Measurements from ENCODE around the gene AGRN. TPM values are rescaled to one million over a fixed set of nuclear protein-coding genes. Genes with fewer than 3 reads are reported as not detected.
"Not testable (repeated sequence)": the region's sequence is repeated elsewhere in the genome, so short reads cannot be mapped to it uniquely, and the experiment has no call there.

AGRN gene
- total and polyA plus RNA-seq, 8 donors, result 96.8 to 208 (median 149) TPM

DNA sequence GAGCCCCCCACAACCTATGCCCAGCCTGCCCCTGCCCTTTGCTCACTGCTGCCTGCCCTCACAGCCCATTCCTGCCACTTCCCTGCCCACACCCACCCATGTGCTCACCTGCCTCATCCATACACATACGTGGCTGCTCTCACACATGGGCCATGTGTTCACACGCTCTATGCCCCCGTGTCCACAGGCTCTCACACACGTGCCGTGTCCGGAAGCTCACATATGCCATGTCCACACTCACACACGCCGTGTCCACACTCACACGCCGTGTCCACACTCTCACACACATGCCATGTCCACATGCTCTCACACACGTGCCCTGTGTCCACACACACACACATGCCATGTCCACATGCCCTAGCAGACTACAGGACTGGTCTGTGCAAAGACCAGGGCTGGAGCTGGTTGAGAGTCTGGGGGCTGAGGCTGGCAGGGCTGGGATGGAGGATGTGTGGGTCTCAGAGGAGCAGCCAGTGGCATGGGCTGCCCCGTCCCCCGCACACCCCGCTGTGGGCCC, 54.8 kb downstream of the AGRN start:
- Histone ChIP-seq H3K4me3 (no peak overlapping the region), H3K4me1 (peaks cover 5 to 9% of the 10 kb centered on the region in 2 donors), H3K27me3 (peaks cover 0 to 62% of the 10 kb centered on the region in 2 donors), H3K36me3 (no peaks in the 10 kb centered on the region), H3K9me3 (no peaks in the 10 kb centered on the region), H3K27ac (no peak overlapping the region)
- TF ChIP-seq, protein P1, sequence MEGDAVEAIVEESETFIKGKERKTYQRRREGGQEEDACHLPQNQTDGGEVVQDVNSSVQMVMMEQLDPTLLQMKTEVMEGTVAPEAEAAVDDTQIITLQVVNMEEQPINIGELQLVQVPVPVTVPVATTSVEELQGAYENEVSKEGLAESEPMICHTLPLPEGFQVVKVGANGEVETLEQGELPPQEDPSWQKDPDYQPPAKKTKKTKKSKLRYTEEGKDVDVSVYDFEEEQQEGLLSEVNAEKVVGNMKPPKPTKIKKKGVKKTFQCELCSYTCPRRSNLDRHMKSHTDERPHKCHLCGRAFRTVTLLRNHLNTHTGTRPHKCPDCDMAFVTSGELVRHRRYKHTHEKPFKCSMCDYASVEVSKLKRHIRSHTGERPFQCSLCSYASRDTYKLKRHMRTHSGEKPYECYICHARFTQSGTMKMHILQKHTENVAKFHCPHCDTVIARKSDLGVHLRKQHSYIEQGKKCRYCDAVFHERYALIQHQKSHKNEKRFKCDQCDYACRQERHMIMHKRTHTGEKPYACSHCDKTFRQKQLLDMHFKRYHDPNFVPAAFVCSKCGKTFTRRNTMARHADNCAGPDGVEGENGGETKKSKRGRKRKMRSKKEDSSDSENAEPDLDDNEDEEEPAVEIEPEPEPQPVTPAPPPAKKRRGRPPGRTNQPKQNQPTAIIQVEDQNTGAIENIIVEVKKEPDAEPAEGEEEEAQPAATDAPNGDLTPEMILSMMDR (IDR thresholded peaks at IDR 0.05), result no peak
- no peak for DNase-seq
- intact Hi-C loops (cut with DNase I), result no loop called here
- no peak for ATAC-seq

DNA sequence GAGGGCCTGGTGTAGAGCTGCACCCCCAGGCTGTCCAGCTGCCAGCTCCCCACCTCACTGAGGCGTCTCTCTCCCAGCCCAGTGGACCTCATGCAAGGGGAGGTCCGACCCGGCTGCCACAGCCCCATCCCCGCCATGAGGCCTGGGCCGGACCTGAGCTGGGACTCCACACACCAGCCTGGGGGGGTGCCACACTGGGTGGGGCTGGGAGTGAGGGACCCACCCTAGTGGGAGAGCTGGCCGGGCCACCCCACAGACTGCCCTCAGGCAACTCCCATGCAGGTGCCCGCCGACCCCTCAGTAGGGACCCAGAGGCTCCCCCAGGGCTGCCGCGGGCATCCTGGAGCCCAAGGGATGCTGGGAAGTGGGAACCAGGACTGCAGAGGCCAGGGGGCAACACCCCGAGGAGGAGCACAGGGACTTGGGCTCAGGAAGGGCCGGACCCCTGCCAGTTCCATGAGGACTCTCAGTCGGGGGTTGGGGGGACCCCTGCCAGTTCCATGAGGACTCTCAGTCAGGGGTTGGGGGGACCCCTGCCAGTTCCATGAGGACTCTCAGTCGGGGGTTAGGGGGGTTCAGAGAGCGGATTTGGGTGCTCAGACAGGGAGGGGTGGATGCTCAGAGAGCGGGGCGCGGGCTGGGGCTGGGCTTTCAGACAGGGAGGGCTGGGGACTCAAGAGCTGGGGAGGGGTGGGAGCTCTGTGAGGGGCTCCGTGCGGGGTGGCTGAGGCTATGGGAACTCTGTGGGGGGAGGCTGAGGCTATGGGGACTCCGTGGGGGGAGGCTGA, 55.4 kb downstream of the AGRN start:
- ATAC-seq (no peak), DNase-seq (peak in 2 of 4 donors; percentile 30 to 77)
- H3K4me1 ChIP-seq, result peaks cover 11 to 12% of the 10 kb centered on the region in 2 donors
- intact Hi-C loops (cut with DNase I), result no loop called here
- H3K9me3 ChIP-seq, result no peaks in the 10 kb centered on the region
- TF ChIP-seq, protein P1 (IDR thresholded peaks at IDR 0.05), result no peak
- H3K27me3 ChIP-seq, result peaks cover 0 to 62% of the 10 kb centered on the region in 2 donors
- no peaks in the 10 kb centered on the region for H3K36me3 ChIP-seq
- H3K27ac ChIP-seq, result no peak overlapping the region
- no peak overlapping the region for H3K4me3 ChIP-seq

DNA sequence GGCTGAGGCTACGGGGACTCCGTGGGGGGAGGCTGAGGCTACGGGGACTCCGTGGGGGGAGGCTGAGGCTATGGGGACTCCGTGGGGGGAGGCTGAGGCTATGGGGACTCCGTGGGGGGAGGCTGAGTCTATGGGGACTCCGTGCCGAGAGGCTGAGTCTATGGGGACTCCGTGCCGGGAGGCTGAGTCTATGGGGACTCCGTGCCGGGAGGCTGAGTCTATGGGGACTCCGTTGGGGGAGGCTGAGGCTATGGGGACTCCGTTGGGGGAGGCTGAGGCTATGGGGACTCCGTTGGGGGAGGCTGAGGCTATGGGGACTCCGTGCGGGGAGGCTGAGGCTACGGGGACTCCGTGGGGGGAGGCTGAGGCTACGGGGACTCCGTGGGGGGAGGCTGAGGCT, 57.5 kb downstream of the AGRN start:
- H3K36me3 ChIP-seq; H3K27ac ChIP-seq; intact Hi-C loops (cut with DNase I); ATAC-seq; H3K9me3 ChIP-seq; H3K4me3 ChIP-seq: not testable (repeated sequence)
- Histone ChIP-seq H3K4me1 (peaks cover 11 to 13% of the 10 kb centered on the region in 2 donors), H3K27me3 (peaks cover 0 to 49% of the 10 kb centered on the region in 2 donors)
- peak in 1 of 4 donors; percentile 10 for DNase-seq

DNA sequence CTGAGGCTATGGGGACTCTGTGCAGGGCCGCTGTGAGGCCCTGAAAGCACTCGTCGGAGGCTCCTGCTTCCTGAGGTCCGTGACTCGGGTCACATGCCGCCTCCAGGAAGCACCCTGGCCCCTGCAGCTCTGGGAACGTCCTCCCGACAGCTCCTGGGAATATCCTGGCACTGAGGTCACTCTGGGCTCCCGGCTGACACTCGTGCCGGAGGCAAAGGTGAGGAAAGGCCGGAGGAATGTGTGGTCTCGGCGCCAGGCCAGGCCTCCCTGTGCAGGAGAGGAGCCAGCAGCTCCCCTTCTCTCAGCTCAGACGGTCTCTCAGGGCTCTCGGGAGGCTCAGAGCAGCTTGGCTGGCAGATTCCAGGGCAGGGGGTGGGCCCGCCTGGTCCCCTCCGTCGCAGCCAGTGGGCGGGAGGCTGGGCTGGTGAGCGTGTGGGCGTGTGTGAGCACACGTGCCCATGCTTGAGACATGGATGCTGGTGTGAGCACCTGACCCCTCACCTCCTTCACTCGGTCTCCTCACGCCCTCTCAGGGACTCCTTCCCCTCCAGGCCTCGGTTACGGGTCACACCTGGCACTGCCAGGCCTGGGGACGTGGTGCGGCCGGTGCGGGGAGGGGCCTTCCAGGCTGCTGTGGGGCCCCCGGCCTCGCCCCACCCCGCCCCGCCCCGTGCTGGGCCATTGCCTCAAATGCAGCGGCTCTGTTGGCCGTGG, 59.6 kb downstream of the AGRN start:
- peak overlapping the region; percentile 11 to 20 for H3K4me3 ChIP-seq
- TF ChIP-seq, protein P1 (IDR thresholded peaks at IDR 0.05), result no peak
- intact Hi-C loops (cut with DNase I), result no loop called here
- peaks cover 0 to 22% of the 10 kb centered on the region in 2 donors for H3K36me3 ChIP-seq
- no peaks in the 10 kb centered on the region for H3K9me3 ChIP-seq
- peak in 3 of 4 donors; percentile 59 to 90 (median 76) for DNase-seq
- peaks cover 0 to 27% of the 10 kb centered on the region in 2 donors for H3K27me3 ChIP-seq
- H3K4me1 ChIP-seq, result peaks cover 11 to 13% of the 10 kb centered on the region in 2 donors
- ATAC-seq, result peak; percentile 84
- H3K27ac ChIP-seq, result peak overlapping the region; percentile 62 to 70

DNA sequence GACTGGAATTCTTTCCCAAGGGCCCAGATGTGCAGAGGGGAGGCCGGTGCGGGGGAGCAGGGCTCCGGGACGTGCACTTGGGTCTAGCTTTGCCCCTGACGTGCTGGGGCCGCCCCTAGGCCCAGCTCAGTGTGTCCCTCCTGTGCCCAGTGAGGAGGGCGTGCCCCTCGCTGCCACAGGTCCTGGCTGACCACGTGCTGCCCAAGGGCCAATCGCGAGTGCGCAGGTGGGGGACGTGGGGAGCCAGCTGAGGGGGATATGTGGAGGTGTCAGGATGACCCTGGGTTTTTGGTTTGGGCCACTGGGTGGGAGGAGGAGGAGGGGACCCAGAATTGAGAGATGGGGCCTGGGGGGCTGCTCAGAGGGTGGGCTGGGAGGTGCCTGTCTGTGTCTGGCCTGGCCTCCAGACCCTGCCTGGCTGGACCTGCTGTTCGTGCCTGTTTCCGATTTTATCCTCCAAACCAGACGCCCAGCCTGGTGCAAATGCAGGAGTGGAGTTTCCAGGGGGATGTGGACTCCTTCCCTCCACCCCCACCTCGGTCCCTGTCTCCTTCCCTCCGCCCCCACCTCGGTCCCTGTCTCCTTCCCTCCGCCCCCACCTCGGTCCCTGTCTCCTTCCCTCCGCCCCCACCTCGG, 60.3 kb downstream of the AGRN start:
- Histone ChIP-seq H3K9me3 (no peaks in the 10 kb centered on the region), H3K4me3 (peak overlapping the region; percentile 11 to 20), H3K4me1 (peaks cover 11 to 13% of the 10 kb centered on the region in 2 donors), H3K27me3 (peaks cover 0 to 20% of the 10 kb centered on the region in 2 donors), H3K27ac (peak overlapping the region; percentile 62 to 70), H3K36me3 (peaks cover 0 to 22% of the 10 kb centered on the region in 2 donors)
- DNase-seq, result peak in 2 of 4 donors; percentile 65 to 89
- intact Hi-C loops (cut with DNase I), result no loop called here
- peak; percentile 87 for ATAC-seq
- TF ChIP-seq, protein P1 (IDR thresholded peaks at IDR 0.05), result no peak

Measured in left lung (tissue), 10 donors.